Measurements from ENCODE around the gene ACTRT2. TPM values are rescaled to one million over a fixed set of nuclear protein-coding genes. Genes with fewer than 3 reads are reported as not detected.

ACTRT2 gene
- total RNA-seq, 1 experiment from 2014 or later = not detected

DNA sequence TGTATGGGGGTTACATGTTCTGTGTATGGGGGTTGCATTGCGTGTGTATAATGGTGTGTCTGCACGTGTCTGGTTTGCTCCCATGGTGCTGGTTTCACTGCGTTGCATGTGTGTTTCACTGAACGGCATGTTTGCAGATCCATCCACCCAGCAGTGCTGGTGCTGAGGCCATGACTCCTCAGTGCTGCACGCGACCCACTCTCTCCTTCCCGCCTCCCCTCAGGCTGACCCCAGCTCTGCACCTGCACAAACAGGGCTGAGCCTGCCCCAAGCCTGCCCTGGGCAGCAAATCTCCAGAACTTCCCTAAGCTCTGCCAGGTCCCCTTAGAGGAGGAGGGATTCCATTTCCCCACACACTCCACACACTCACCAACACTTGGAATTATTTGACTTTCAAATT lies 18.7 kb downstream of the ACTRT2 start:
- no peak for DNase-seq
- TF ChIP-seq, protein P1, sequence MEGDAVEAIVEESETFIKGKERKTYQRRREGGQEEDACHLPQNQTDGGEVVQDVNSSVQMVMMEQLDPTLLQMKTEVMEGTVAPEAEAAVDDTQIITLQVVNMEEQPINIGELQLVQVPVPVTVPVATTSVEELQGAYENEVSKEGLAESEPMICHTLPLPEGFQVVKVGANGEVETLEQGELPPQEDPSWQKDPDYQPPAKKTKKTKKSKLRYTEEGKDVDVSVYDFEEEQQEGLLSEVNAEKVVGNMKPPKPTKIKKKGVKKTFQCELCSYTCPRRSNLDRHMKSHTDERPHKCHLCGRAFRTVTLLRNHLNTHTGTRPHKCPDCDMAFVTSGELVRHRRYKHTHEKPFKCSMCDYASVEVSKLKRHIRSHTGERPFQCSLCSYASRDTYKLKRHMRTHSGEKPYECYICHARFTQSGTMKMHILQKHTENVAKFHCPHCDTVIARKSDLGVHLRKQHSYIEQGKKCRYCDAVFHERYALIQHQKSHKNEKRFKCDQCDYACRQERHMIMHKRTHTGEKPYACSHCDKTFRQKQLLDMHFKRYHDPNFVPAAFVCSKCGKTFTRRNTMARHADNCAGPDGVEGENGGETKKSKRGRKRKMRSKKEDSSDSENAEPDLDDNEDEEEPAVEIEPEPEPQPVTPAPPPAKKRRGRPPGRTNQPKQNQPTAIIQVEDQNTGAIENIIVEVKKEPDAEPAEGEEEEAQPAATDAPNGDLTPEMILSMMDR (conservative IDR thresholded peaks at IDR 0.05; ENCODE audit: low read depth, low read length) = no peak
- TF ChIP-seq EZH2phosphoT487 (IDR thresholded peaks at IDR 0.05; ENCODE audit: borderline replicate concordance, low read length) (no peak), EZH2 (IDR thresholded peaks at IDR 0.05; ENCODE audit: low read length, unreplicated experiment) (no peak)
- Histone ChIP-seq H3K36me3 (ENCODE audit: low read depth, low read length) (no peaks in the 10 kb centered on the region), H3F3A (ENCODE audit: low read length, unreplicated experiment) (no peaks in the 10 kb centered on the region), H4K20me1 (ENCODE audit: low read length) (no peaks in the 10 kb centered on the region), H3K4me1 (ENCODE audit: insufficient read depth, low read length) (no peaks in the 10 kb centered on the region), H3K79me2 (ENCODE audit: low read length) (no peaks in the 10 kb centered on the region), H3K4me2 (ENCODE audit: low read length) (no peak overlapping the region), H3K27me3 (ENCODE audit: low read length) (peaks cover 99% of the 10 kb centered on the region), H3K27ac (ENCODE audit: low read length) (no peak overlapping the region), H2AFZ (ENCODE audit: low read length) (no peak overlapping the region), H3K9me3 (ENCODE audit: low read length) (no peaks in the 10 kb centered on the region), H3K4me3 (ENCODE audit: low read length) (no peak overlapping the region), H3K9ac (ENCODE audit: low read length) (no peak overlapping the region), H3K9me2 (replicated peaks; ENCODE audit: low read length) (no peaks in the 10 kb centered on the region)
- ChIA-PET CTCF (no interaction called here), POLR2A (ENCODE audit: unreplicated experiment) (no interaction called here)
- intact Hi-C loops (cut with micrococcal nuclease) = no loop called here
- no peak for ATAC-seq
- no TSS peak for BruUV-seq (replicated peaks)

DNA sequence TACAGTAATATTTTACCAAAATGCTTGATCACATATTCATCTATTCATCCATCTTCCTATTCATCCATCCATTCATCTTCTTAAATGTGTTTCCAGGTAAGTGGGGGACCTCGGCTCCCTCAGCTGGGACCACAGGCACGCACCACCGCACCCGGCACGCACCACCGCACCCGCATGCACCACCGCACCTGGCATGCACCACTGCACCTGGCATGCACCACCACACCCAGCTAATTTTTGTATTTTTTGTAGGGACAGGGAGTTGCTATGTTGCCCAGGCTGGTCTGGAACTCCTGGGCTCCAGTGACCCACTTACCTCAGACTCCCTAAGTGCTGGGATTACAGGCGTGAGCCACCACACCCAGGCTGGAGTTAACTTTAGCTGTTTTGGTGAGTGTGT lies 21.2 kb downstream of the ACTRT2 start:
- H3K9me2 ChIP-seq (replicated peaks; ENCODE audit: low read length) = no peaks in the 10 kb centered on the region
- no TSS peak for BruUV-seq (replicated peaks)
- no peak for DNase-seq
- no peaks in the 10 kb centered on the region for H3F3A ChIP-seq (ENCODE audit: low read length, unreplicated experiment)
- H3K27me3 ChIP-seq (ENCODE audit: low read length) = peaks cover 95% of the 10 kb centered on the region
- ATAC-seq = no peak
- no peaks in the 10 kb centered on the region for H4K20me1 ChIP-seq (ENCODE audit: low read length)
- TF ChIP-seq EZH2 (IDR thresholded peaks at IDR 0.05; ENCODE audit: low read length, unreplicated experiment) = peak; percentile 61
- TF ChIP-seq, protein P1 (conservative IDR thresholded peaks at IDR 0.05; ENCODE audit: low read depth, low read length) = no peak
- no peak overlapping the region for H3K4me3 ChIP-seq (ENCODE audit: low read length)
- ChIA-PET CTCF (no interaction called here), POLR2A (ENCODE audit: unreplicated experiment) (no interaction called here)
- no peak overlapping the region for H3K27ac ChIP-seq (ENCODE audit: low read length)
- H3K36me3 ChIP-seq (ENCODE audit: low read depth, low read length) = no peaks in the 10 kb centered on the region
- no peak overlapping the region for H2AFZ ChIP-seq (ENCODE audit: low read length)
- H3K9ac ChIP-seq (ENCODE audit: low read length) = no peak overlapping the region
- intact Hi-C loops (cut with micrococcal nuclease) = no loop called here
- no peaks in the 10 kb centered on the region for H3K4me1 ChIP-seq (ENCODE audit: insufficient read depth, low read length)
- no peak overlapping the region for H3K4me2 ChIP-seq (ENCODE audit: low read length)
- H3K9me3 ChIP-seq (ENCODE audit: low read length) = no peaks in the 10 kb centered on the region
- no peaks in the 10 kb centered on the region for H3K79me2 ChIP-seq (ENCODE audit: low read length)

DNA sequence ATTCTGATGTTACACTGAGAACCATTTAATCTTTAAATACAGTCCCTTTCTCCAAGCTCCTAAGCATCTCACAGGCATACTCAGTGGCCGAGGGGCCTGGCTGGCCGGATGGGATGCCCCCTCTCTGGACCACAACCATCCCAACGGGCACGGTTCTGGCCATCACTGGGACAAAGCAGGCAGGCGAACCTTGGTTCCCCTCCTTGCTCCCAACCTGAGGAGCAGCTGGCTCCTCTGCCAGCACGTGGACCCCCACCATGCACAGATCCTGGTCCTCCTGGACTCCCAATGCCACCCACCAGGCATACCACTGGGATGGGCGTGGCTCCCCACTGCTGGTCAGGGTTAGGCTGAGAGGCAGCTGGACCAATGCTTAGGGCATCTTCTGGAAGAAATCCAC lies 27.9 kb downstream of the ACTRT2 start:
- Histone ChIP-seq H3K4me2 (ENCODE audit: low read length) (no peak overlapping the region), H3K4me3 (ENCODE audit: low read length) (no peak overlapping the region), H3K9me2 (replicated peaks; ENCODE audit: low read length) (no peaks in the 10 kb centered on the region), H2AFZ (ENCODE audit: low read length) (no peak overlapping the region), H3K9ac (ENCODE audit: low read length) (no peak overlapping the region), H3K27me3 (ENCODE audit: low read length) (peaks cover 65% of the 10 kb centered on the region), H3K79me2 (ENCODE audit: low read length) (no peaks in the 10 kb centered on the region), H3K4me1 (ENCODE audit: insufficient read depth, low read length) (no peaks in the 10 kb centered on the region), H4K20me1 (ENCODE audit: low read length) (no peaks in the 10 kb centered on the region), H3K9me3 (ENCODE audit: low read length) (no peaks in the 10 kb centered on the region), H3F3A (ENCODE audit: low read length, unreplicated experiment) (no peaks in the 10 kb centered on the region), H3K36me3 (ENCODE audit: low read depth, low read length) (no peaks in the 10 kb centered on the region), H3K27ac (ENCODE audit: low read length) (no peak overlapping the region)
- intact Hi-C loops (cut with micrococcal nuclease) = no loop called here
- POLR2A ChIA-PET (ENCODE audit: unreplicated experiment) = no interaction called here
- DNase-seq = no peak
- CTCF ChIA-PET = no interaction called here
- TF ChIP-seq, protein P1 (conservative IDR thresholded peaks at IDR 0.05; ENCODE audit: low read depth, low read length) = no peak
- no peak for TF ChIP-seq EZH2phosphoT487 (IDR thresholded peaks at IDR 0.05; ENCODE audit: borderline replicate concordance, low read length)
- TF ChIP-seq EZH2 (IDR thresholded peaks at IDR 0.05; ENCODE audit: low read length, unreplicated experiment) = no peak
- no peak for ATAC-seq
- no TSS peak for BruUV-seq (replicated peaks)

Measured in PC-3 (cell line).